ENCODE measurements around the gene ZSCAN21. TPM values are rescaled to one million over a fixed set of nuclear protein-coding genes. Genes with fewer than 3 reads are reported as not detected.

The ZSCAN21 gene
- total RNA-seq, 2 donors from 2014 or later: 22.7 to 25.1 TPM

GRCh38 chr7:100089458-100090196 is 40.1 kb downstream of the ZSCAN21 start:
- peak overlapping the region; percentile 62 for H3K27ac ChIP-seq (ENCODE audit: low read depth, low read length)
- peak overlapping the region; percentile 90 for H3K27ac Mint-ChIP-seq
- no peaks in the 10 kb centered on the region for H3K9me3 ChIP-seq (ENCODE audit: control insufficient read depth, low read length)
- WGBS, 2 experiments (ENCODE audit: insufficient coverage in 1 of 2, insufficient read length in 1 of 2): 41 to 52% methylated on average over 4 to 7 of the region's 7 CpGs
- H3K4me1 Mint-ChIP-seq: peaks cover 7% of the 10 kb centered on the region
- peak overlapping the region; percentile 92 for H3K4me3 ChIP-seq (ENCODE audit: low read length)
- DNase-seq: no peak
- H3K27me3 ChIP-seq (ENCODE audit: control insufficient read depth, insufficient read depth, low read length, poor library complexity, severe bottlenecking): no peaks in the 10 kb centered on the region
- TF ChIP-seq CTCF (conservative IDR thresholded peaks at IDR 0.05): no peak
- peak overlapping the region; percentile 91 for H3K4me3 Mint-ChIP-seq
- H3K9ac ChIP-seq (ENCODE audit: extremely low read depth, low read length, poor library complexity, severe bottlenecking): peak overlapping the region; percentile 68
- peaks cover 43% of the 10 kb centered on the region for H3K36me3 Mint-ChIP-seq (ENCODE audit: low read depth)
- H3K36me3 ChIP-seq (ENCODE audit: control insufficient read depth, insufficient read depth, low read length): peaks cover 44% of the 10 kb centered on the region
- H3K27me3 Mint-ChIP-seq (ENCODE audit: insufficient read depth): no peaks in the 10 kb centered on the region
- no peaks in the 10 kb centered on the region for H3K9me3 Mint-ChIP-seq
- H3K4me1 ChIP-seq (ENCODE audit: control insufficient read depth, insufficient read depth, low read length): no peaks in the 10 kb centered on the region

- Histone ChIP-seq H3K4me3 (ENCODE audit: low read length) (no peak overlapping the region), H3K4me1 (ENCODE audit: control insufficient read depth, insufficient read depth, low read length) (no peaks in the 10 kb centered on the region), H3K9ac (ENCODE audit: extremely low read depth, low read length, poor library complexity, severe bottlenecking) (no peak overlapping the region), H3K27me3 (ENCODE audit: control insufficient read depth, insufficient read depth, low read length, poor library complexity, severe bottlenecking) (no peaks in the 10 kb centered on the region), H3K36me3 (ENCODE audit: control insufficient read depth, insufficient read depth, low read length) (peaks cover 56% of the 10 kb centered on the region), H3K9me3 (ENCODE audit: control insufficient read depth, low read length) (no peaks in the 10 kb centered on the region), H3K27ac (ENCODE audit: low read depth, low read length) (no peak overlapping the region)
- Mint-ChIP-seq H3K27ac (peak overlapping the region; percentile 62), H3K27me3 (ENCODE audit: insufficient read depth) (no peaks in the 10 kb centered on the region), H3K9me3 (no peaks in the 10 kb centered on the region), H3K36me3 (ENCODE audit: low read depth) (peaks cover 54% of the 10 kb centered on the region), H3K4me1 (peaks cover 7% of the 10 kb centered on the region), H3K4me3 (peak overlapping the region; percentile 91)
- DNase-seq: no peak
- 95 to 96% methylated on average over 7 to 14 of the region's 14 CpGs for WGBS, 2 experiments (ENCODE audit: insufficient coverage in 1 of 2, insufficient read length in 1 of 2)
- TF ChIP-seq CTCF (conservative IDR thresholded peaks at IDR 0.05): no peak
Measured at GRCh38 chr7:100090527-100091410, 41.2 kb downstream of the ZSCAN21 start.

GRCh38 chr7:100091411-100092181 is 42.0 kb downstream of the ZSCAN21 start:
- no peaks in the 10 kb centered on the region for H3K27me3 Mint-ChIP-seq (ENCODE audit: insufficient read depth)
- Histone ChIP-seq H3K27ac (ENCODE audit: low read depth, low read length) (no peak overlapping the region), H3K4me1 (ENCODE audit: control insufficient read depth, insufficient read depth, low read length) (no peaks in the 10 kb centered on the region), H3K27me3 (ENCODE audit: control insufficient read depth, insufficient read depth, low read length, poor library complexity, severe bottlenecking) (no peaks in the 10 kb centered on the region), H3K9ac (ENCODE audit: extremely low read depth, low read length, poor library complexity, severe bottlenecking) (no peak overlapping the region), H3K36me3 (ENCODE audit: control insufficient read depth, insufficient read depth, low read length) (peaks cover 64% of the 10 kb centered on the region), H3K9me3 (ENCODE audit: control insufficient read depth, low read length) (no peaks in the 10 kb centered on the region), H3K4me3 (ENCODE audit: low read length) (no peak overlapping the region)
- peak; percentile 81 for DNase-seq
- peak overlapping the region; percentile 62 for H3K27ac Mint-ChIP-seq
- peak; percentile 53 for TF ChIP-seq CTCF (conservative IDR thresholded peaks at IDR 0.05)
- no peaks in the 10 kb centered on the region for H3K9me3 Mint-ChIP-seq
- H3K36me3 Mint-ChIP-seq (ENCODE audit: low read depth): peaks cover 62% of the 10 kb centered on the region
- H3K4me1 Mint-ChIP-seq: peaks cover 7% of the 10 kb centered on the region
- no peak overlapping the region for H3K4me3 Mint-ChIP-seq
- WGBS, 2 experiments (ENCODE audit: insufficient coverage in 1 of 2, insufficient read length in 1 of 2): 89 to 90% methylated on average over 13 to 19 of the region's 19 CpGs
